GM19035 (cell line): ENCODE measurements around the gene SMPD1.
A peak's percentile ranks its signal among the peaks of the same experiment; 100 is the strongest.

Source experiments
- ATAC-seq: cut with Tn5 transposase; IDR thresholded peaks from one replicate; pipeline ENCODE4 v1.9.1; 2021; ENCODE audit not compliant: unreplicated experiment

The SMPD1 gene

DNA sequence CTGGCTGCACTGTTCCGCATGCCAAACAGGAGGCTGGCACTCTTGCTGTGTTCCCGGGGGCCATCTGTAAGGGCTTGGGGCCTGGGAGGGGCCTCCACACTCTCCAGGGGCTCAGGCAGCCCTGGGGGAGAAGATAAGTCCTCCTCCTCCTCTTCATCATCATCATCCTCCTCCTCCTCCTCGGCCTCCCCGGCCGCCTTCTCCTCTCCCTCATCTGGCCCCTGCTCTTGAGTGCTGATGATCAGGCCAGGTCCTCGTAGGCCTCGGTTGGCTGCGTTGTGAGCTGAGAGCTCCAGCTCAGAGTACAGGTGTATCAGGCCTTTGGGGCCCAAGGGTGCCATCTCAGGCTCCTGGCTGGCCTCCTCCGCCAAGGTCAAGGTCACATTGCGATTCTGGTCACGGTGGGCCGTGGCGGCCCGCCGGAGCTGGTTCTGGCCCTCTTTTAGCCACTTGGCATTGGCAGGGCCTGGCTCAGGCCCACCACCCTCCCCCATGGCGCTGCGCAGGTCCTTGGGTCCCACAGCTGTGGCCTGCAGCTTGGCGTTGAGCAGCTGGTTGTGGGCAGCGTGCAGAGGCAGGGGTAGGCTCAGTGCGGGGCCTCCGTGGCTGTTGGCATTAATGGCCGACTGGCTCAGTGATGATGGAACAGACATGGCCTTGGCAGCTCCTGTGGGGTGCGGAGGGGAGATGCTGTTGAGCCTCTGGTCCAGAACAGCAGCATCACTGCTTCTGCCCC lies 20.6 kb downstream of the SMPD1 start:
- no peak for ATAC-seq

DNA sequence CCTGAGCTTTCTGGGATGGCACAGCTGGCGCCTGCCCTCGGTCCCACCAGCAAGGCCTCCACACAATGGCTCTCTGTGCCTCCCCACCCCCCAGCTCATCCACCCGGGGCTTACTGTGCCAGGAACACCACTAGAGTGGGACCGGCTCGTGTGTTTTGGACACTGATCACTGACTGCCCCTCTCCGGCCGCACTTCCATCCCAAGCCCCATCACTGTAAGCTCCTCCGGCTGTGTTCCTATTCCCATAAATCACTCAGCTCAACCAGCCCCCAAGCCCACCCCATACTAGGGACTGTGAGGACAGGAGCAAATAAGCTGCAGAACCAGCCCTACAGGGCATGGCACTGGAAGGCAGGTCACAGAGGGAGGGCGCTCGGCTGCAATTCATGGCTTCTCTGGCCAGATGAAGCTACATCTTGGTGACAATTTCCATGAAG lies 21.3 kb downstream of the SMPD1 start:
- ATAC-seq, result no peak

DNA sequence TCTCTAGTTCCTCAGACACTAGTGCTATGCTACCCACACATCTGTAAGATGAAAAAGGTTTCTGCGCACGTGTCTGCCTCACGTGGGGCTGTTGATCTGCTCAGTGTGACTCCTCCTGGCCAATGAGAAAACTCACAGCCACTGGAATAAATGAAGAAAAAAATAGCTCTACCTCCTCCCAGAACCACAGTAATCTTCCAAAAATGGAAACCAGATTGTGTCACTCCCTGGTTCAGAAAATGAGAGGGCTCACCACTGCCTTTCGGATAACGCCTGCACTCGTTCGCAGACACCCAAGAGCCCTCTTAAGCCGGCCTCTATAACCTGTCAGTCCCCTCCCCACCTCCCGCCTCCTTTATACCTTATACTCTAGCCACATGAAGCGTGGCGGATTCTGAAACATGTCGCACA lies 23.5 kb downstream of the SMPD1 start:
- ATAC-seq, result no peak

DNA sequence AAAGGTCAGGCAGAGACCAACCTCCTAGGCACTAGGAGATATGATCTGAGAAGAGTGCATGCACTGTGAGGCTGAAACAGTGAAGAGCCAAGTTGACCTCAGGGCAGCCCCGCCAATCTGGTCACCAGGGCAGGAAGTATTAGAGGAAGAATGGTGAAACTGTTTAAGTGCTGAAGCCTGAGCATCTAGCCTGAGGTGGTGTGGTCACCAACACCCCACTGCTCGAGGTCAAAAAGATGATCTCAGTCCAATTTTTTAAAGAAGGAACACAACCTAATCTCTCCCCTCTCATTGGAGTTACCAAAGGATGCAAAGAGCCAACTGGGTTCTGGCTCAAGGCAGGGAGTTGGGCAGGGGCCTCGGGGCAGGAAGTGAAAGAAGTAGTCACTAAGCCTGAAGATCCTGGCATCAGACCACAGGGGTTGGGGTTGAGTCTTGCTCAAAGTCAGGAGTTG lies 24.6 kb downstream of the SMPD1 start:
- ATAC-seq, result no peak

DNA sequence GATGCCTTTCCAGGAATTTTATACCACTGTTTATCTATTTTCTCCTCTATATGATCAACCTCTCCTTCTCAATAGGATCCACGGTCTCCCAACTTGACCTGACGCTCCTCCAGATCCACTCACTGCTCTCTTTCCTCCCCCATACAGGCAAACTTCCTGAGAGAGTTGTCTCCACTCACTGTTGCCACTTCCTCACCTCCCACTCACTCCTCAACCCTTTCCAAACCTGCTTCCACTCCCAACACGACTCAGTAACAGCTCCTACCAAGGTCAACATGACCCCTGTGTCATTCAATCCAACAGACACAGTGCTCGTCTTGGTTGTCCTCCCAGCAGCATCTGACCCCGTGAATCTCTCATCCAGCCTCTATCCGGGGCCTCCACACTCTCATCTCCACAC lies 25.5 kb downstream of the SMPD1 start:
- no peak for ATAC-seq

DNA sequence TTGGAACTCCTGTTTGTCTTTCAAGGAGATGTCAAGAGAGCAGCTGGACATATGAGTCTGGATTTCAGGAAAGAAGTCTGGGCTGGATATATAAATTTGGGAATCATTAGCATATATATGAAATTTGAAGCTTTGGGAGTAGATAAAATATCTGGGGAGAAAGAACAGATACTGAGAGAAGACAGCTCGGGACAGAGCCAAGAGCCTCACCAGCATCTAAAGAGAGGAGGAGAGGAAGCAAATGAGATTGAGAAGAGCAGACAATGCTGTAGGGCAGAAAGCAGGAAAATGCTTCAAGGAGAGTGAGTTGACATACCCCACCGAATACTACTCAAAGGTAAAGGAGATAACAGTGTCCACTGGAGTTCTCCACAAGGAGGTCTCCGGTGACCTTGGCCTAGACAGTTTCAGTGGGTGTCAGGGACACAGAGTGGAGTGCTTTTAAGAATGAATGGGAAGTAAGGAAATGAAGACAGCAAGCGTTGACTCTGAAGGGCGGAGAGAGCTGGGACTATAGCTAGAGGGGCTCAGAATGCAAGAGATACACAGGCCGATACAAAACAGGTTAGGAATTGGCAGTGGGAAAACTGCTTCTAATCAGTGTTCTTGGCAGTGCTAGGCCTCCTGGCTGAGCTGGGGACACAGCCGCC lies 27.8 kb downstream of the SMPD1 start:
- ATAC-seq, result no peak

DNA sequence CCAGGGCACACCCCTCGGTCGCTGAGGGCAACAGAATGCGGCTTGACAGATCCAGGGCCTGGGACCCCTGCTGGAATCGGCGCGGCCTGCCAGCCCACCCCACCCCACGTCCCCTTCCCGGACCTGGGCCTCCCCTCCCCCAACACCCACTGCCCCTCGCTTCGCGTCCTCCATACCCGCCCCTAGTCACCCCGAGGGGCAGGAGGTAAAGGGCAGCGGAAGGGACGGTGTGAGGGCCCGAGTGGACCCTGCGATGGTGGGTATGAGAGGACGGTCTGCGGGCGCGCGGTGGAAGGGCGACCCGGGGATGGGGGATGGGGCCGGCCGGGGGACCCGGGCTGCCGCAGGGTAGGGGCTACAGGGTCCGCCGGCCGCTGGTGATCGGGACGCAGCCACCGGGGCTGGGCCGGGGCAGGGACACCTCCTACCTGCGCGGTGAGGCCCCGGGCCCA lies 28.3 kb downstream of the SMPD1 start:
- peak; percentile 5 for ATAC-seq

DNA sequence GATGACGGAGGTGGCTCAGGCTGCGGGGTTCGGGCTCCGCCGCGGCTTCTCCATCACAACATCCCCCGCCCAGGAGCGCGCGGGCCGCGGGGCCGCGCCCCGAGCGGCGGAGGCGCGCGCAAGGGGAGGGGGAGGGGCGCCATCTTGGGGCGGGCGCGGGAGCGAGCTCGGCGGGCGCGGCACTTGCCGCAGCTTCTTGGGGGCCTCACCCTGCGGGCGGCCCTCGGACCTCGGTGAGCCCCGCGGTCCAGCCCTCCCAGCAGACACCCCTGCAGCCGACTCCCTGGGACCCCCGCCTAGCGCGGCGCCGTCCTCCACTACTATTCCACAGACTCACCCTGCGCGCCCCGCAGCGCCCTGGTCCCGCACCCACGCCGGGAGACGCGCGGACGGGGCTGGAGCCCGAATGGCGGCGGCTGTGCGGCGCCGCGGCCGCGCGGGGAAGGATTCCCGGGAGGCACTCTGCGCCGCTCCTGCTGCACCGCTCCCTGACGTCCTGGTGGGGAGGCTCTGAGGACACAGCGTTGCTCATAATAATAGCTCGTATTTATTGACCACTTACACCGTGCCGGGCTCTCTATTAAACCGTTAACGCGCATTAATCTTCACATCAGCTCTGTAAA lies 28.8 kb downstream of the SMPD1 start, which contains the start of gene APBB1:
APBB1 (minus strand) TSS at position 86 of the 623 bp plus-strand sequence. CDS start 7,747 bp downstream, outside the sequence.
- ATAC-seq, result peak; percentile 68

DNA sequence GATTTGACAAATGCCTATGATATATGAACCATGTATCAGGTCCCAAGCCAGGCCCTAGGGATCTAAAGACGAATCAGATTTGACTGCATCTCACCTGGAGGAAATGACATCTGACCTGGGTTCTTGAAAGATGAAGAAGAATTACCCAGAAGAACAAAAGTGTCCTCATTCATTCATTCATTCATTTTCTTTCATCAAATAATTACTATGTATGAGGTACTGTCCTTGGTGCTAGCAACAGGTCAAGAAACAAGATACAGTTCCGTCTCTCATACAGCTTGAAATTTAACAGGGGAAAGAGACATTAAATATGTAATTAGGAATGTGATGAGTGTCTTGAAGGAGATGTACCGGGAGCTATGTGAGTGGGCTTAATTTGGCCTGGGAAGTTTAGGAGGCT lies 30.4 kb downstream of the SMPD1 start:
- no peak for ATAC-seq

DNA sequence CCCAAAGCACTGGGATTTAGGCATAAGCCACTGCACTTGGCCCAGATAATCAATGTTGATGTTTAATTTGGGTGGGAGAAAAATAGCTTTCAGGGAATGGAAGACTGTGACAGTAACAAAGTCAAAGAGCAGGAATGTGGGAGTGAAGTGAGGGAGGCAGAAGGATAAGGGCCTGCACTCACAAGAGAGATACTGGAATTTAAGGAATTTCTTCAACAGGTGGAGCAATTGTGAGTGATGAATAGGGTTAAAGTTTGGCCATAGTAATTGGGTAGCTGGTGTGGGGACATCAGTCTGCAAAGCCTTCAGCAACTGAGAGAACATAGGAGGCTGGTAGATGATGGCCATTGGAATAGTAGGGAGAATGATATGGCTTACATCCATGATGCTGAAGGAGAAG lies 37.2 kb downstream of the SMPD1 start:
- ATAC-seq, result no peak

DNA sequence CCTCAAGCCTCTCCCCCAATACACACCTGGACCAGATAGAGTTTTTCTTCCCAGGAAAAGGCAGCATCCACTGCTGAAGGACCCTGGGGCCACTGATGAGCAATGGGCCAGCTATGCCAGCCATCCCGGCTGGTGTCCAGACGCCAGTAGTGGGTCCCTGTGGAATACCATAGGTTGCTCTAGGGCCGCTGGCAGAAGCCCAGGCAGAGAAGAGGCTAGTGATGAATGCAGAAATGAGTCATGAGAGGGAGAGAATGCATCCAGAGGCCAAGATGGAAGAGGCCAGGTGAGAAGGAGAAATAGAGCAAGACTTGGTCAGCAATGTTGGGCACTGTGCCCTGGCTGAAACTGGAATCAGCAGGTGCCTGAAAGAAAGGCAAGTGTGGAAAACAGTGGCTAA lies 41.6 kb downstream of the SMPD1 start:
- no peak for ATAC-seq

DNA sequence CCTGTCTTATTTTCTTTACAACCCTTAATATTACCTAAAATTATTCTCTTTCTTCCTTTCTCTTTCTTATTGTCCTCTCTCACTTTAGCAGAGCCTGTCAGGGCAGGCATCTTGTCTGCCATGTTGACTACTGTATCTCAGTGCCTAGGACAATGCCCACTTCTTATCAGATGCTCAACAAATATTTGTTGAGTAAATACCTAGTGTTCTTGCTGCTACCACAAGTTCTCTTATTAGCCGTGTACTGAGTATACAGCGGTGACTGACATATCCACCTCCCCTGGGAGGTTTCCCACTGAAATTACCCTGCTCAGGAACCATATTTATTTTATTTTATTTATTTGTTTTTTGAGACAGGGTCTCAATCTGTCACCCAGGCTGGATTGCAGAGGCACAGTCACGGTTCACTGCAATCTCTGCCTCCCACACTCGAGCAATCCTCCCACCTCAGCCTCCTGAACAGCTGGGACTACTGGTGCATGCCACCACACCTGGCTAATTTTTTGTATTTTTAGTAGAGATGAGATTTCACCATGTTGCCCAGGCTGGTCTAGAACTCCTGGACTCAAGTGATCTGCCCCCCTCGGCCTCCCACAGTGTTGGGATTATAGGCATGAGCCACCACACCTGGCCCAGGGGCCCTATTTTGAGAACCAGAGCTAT lies 43.9 kb downstream of the SMPD1 start:
- no peak for ATAC-seq

DNA sequence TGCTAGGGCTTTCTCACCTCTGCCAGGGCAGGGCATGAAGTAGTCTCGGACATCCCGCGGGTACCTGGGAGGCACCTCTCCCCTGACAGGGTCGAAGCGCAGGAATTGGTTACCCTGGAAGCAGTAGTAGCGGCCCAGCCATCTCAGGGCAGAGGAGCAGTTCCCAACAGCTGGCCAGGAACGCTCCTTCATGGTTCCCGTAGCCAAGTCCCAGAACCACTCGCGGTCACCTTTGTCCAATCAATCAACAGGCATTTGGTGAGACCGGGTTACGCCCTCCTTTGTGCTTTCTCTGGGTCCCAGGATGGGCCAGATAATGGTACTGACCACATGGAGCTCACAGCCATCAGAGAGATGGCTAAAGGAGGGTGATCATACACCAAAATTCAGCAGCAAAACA lies 47.1 kb downstream of the SMPD1 start:
- no peak for ATAC-seq

DNA sequence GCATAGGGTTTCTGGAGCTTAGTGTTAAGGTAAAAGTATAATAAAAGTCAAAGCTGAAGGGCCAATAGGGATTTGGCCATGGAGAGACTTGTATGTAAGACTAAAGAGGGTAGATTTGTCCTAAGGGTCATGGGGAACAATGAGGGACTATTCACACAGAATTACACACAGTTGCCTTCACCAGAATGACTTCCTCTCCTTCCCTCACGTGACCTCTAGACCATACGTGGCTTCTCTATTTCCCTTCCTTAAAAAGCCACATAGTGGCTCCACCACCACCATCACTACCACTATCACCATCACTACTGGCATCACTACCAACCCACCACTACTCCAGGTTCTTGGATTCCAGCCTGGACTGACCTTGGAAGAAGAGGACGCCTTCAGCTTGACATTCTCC lies 47.7 kb downstream of the SMPD1 start:
- ATAC-seq, result no peak

DNA sequence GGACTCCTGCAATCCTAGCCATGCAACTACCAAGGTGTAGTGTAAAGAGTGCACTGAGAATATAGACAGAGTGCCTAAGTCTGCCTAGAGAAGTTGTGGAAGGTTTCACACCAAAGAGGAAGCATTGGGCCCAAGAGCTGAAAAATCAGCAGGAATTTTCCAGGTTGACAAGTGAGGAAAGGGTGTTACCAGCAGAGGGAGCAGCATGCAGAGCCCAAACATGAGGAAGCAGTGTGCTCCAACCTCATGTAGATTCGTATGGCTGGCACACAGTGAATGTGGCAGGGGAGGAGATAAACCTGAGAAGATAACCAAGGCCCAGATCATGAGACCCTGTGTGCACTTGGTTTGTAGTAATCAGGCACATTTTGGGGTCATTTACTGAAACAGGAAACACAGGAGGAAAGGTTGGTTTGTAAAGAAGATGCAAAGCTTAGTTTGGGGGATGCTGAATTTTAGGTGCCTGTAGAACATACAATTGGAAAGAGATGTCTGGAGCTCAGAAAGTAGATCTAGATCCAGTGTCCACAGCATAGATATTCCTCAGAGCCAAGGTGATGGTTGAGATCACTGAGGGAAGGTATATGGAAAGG lies 48.8 kb downstream of the SMPD1 start:
- no peak for ATAC-seq

DNA sequence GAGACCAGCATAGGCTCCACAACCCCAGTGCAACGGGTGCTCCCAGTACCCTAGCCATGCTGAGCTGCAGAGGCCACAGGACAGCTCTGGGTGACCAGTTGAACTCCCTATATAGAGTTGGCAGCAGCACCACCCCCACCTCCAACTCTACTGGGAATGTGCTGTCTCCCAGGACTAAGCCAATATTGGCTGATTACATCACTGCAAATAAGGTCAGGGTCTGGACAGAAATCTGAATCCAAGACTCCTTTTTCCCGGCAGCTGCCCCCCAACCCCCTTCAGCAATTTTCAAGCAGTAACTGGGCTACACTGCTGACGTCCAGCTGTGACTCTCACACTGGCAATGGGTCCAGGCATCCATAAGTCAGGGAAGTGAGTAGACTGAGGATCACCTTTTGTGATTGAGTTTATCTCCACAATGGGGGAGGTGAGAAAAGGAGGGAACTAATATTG lies 50.7 kb downstream of the SMPD1 start, which contains the start of gene HPX:
HPX (minus strand) TSS at position 82 of the 453 bp plus-strand sequence; CDS start at position 58, 24 bp downstream.
- no peak for ATAC-seq

DNA sequence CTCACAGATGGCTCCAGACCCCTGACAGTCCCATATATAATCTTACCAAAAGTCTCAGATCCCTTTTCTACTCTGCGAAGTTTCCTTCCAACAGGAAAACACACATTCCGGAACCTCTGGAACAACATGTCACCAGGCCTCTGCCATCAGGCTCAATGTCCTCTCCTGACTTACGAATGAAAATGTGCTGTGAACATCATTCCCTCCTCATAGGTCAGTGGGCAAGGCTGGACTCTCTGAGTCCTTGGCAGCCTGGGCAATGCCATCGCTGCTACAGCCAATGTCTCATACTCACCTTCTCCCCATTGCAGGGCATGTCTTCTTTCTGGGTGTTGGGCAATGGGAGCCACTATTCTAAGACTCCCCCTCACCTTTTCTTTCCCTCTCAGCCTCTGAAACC lies 52.2 kb downstream of the SMPD1 start:
- no peak for ATAC-seq

DNA sequence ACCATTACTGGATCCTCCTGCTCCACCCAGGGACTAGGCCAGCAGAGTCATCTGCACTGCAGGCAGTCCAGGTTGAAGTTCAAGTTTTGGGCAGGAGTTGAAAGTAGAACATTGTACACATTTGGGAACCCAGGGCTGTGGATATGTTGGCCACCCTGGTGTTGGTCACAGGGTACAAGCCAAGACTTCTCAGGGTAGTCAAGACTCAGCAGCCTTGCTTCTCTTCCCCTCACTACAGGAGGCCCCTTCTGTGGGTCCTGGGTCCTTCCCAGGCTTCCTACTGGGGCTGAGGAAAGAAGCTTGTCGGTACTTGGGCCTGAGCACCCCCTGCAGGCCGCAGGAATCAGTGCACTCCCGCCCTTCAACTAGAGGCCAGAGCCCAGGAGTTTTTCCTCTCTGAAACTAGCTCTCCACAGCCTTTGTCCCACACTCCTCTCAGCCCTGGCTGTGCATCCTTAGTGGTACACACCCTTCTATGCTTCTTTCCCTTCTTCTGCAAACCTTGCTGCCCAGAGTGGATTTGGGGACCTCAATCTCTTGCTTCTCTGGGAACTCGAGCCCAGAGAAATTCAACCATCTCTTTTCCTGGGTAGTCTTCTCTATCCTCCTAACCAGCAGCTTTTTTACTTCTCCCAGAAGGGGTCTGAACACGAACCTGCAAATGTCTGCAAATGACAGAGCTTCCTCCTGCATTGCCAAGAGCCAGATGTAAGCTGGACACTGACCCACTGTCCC lies 53.2 kb downstream of the SMPD1 start:
- ATAC-seq, result peak; percentile 77
